GDM1 (cell line): ENCODE data around the gene ZNF462.
"Not testable (repeated sequence)": the region's sequence is repeated elsewhere in the genome, so short reads cannot be mapped to it uniquely, and the experiment has no call there.

Experiments used
- DNase-seq: peaks from one replicate; lab custom pipeline; 2025; lab: John Stamatoyannopoulos, UW

The ZNF462 gene

GRCh38 chr9:106962615-106963363 lies 99.8 kb downstream of the ZNF462 start:
- DNase-seq = no peak

- DNase-seq = no peak
These were observed 100.7 kb downstream of the ZNF462 start for GRCh38 chr9:106963684-106964083.

DNA sequence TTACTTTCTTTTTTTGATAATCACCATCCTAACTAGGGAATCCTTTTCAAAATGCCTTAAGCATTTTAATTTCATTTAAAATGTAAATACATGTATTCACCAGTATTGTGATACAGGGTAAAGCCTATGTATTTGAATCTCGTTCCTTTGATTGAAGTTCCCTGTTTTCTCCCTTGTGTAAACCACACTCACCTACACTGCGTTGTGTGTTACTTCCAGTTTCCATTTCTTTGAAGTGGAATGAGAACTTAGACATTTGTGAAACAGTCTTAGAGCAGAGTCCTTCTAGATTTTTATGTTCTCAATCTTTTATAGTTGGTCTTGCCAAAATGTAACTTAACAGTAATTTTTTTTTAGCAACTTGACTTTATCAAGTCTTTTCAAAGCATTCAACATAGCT lies 101.4 kb downstream of the ZNF462 start:
- DNase-seq = no peak

GRCh38 chr9:106964822-106965525 lies 102.0 kb downstream of the ZNF462 start:
- no peak for DNase-seq

DNA sequence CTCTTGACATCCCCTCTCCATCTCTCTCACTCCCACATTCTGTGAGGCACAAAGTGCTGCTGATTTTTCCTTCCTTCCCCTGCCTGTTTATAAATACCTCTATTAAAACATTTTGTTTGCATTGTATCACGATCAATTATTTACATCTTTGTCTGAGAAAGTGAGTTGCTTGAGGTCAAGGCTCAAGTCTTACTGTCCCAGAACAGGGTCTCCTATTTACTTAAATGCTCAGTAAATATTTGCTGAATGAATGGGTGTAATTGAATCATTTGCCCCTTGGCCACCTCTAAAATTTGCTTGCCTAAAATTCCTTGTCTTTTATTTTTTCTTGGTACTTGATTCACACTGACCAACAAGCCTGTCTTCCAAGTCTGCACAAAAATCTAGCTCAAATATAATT lies 103.5 kb downstream of the ZNF462 start:
- no peak for DNase-seq

DNA sequence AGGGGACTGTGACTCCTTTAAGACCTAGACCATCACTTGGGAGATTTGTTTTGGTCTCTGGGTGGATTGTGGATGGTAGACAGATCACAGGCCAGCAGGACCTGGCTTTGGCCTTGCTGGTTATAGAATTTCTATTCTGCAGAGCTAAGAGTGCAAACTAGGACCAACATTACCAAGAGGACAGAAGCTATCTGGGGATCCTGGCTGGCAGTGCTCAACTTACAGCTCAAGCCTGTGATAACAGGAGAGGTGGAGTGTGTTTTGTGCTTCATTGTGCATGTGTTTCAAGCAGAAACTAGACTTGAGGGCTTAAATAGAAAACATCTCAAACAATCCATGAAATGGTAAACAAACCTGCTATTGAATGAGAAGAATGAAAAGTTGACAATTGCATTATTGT lies 106.7 kb downstream of the ZNF462 start:
- no peak for DNase-seq

DNA sequence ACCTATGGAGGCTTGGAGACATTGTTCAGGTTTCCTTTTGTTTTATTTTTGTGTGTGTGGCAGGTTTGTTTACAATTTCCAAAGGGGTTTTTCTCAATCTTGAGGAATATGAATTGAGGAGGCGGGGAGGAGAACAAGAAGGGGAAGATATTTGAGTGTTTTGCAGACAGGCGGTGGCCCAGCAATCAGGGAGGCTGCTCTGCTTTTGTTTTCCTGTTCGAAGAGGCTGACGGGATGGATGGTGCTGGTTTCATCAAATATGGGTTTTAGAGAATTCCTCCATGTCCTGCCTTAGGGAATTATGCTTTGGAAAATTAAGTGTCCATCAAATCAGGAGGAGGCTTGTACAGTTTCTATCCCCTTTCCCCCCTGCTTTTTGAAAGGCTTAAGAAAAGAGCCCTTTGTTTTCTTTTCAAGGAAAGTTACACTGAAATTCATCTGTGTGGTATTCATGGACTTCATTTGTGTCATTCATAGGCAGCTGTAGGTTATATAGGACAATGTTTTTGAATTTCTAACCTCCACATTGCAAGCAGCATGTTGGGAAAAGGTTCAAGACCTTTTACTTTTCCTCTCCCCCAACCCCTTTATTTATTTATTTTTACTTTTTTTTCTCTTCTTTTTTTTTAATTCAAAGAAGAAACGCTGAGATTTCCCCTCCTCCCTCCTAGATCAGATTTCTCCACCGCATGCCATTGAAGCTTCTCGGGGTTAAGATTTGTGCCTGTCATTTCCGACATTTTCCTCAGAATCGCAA lies 107.4 kb downstream of the ZNF462 start:
- DNase-seq = no peak

DNA sequence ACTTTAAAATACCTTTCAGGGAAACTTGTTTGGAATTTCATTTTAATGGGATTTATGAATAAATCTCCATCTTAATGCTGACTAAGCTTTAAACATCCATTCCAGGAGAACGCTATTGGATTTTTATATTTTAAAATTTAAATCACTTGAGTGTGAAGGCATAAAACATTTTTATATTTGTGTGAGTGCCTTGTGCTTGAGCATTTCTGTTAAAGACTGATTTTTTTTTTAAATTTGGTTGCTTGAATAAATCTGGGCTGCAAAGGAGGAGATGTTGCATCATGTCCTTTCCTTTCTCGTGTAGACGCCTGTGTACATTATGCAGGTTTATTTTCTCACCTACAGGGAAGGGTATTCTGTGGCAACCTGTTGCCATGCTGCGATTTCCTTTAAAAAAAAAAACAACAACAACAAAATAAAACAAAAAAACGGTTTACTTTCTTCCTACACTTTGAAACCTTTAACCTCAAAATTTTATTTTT lies 108.1 kb downstream of the ZNF462 start:
- no peak for DNase-seq

- DNase-seq = no peak
These were observed 109.1 kb downstream of the ZNF462 start for GRCh38 chr9:106972082-106972481.

DNA sequence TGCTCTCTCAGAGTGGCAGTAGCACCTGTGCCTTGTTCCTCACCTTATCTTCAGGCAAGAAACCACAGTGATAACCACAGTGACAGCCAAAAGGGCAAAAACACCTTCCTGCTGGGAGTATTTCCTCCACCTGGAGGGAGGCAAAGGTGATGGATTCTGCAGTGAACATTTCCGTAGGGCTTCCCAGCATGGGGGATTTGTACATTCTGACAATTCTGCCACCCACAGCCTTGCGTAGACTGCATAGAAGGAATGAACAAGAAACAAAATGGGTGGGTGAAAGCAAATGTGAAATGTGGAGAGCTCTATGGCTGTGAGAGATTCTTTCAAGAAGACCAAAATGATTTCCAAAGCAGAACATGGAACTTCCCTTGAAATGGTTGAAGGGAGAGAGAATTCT lies 111.4 kb downstream of the ZNF462 start:
- no peak for DNase-seq

GRCh38 chr9:106976772-106977171 lies 113.8 kb downstream of the ZNF462 start:
- no peak for DNase-seq

- DNase-seq = no peak
These were observed 117.7 kb downstream of the ZNF462 start for GRCh38 chr9:106980551-106981101.

- DNase-seq = no peak
These were observed 118.7 kb downstream of the ZNF462 start for GRCh38 chr9:106981396-106982287.

- no peak for DNase-seq
These were observed 119.7 kb downstream of the ZNF462 start for GRCh38 chr9:106982636-106983035.

DNA sequence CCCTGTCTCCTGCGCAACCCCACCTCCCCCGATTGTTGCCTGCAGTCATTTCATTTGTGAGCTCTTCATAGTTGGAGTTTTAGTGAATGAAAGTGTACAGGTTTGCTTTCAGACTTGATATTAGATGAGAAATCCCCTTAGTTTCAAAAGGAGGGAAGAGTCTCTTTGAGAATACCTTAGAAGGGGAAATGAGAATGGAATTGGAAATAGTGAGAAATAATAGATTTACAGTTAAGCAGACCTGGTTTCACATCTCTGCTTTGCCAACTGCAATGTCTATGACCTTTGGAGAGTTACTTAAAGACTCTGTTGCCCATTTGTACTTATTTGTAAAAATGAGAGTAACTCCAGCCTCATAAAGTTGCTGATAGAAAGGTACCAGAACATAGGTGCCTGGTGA lies 120.4 kb downstream of the ZNF462 start:
- no peak for DNase-seq

DNA sequence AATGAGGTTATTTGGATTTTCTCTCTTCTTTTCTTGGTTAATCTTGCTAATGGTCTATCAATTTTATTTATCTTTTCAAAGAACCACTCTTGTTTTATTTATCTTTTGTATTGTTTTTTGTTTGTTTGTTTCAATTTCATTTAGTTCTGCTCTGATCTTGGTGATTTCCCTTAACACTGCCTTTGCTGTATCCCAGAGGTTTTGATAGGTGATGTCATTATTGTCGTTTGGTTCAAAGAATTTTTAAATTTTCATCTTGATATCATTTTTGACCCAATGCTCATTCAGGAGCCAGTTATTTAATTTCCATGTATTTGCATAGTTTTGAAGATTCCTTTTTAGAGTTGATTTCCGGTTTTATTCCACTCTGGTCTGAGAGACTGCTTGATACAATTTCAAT lies 126.9 kb downstream of the ZNF462 start:
- not testable (repeated sequence) for DNase-seq

GRCh38 chr9:106992186-106992585 lies 129.2 kb downstream of the ZNF462 start:
- no peak for DNase-seq

DNA sequence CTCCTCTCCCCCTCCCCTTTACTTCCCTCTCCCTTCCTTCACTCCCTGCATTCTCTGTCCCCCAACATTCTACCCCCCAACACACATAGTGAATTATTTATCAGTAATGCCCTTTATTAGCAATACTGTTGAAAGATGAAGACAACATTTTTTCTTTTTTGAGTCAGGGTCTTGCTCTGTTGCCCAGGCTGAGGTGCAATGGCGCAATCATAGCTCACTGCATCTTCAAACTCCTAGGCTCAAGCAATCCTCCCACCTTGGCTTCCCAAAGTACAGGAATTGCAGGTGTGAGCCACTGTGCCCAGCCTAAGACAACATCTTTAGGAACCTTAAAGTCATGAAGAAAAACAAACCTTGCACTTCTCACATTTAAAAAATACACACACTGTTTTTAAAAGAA lies 130.6 kb downstream of the ZNF462 start:
- DNase-seq = no peak

GRCh38 chr9:106994463-106994862 lies 131.5 kb downstream of the ZNF462 start:
- DNase-seq = no peak

DNA sequence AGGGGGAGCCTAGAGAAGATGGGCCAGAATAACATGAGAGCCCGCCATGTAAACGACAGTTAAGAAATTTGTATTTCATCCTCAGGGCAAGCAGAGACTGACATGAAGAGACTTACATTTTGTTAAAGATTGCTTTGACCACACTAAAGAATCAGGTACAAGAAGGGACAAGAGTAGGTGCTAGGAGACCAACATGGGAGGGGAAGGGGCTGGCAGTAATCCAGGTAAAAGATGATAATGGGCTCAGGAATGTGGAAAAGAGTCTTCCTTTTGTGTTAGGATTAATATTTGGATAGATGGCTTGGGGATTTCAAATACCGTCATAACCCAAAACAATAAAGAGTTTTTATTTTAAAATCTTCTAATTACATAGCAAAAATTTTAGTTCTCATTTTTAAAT lies 137.3 kb downstream of the ZNF462 start:
- no peak for DNase-seq

GRCh38 chr9:107005201-107005600 lies 142.2 kb downstream of the ZNF462 start:
- no peak for DNase-seq
